Caco-2 (cell line): ENCODE data around the gene HEY2. TPM values are rescaled to one million over a fixed set of nuclear protein-coding genes. Genes with fewer than 3 reads are reported as not detected.

Experiments used
- BruUV-seq: library from RNA; stranded (reverse); fragments of 400-500 nt; replicated peaks from 2 replicates; lab custom pipeline; 2021; lab: Mats Ljungman, UMichigan
- CTCF ChIA-PET: fragments of 300-600 bp; sonication (Branson Sonifier 250); formaldehyde crosslinking; loops from one replicate; lab custom pipeline; 2022; ENCODE audit warnings: antibody characterized with exemption; lab: Charles Lee
- POLR2A ChIA-PET: fragments of 300-600 bp; sonication (Branson Sonifier 250); formaldehyde crosslinking; loops from one replicate; lab custom pipeline; 2022; ENCODE audit warnings: antibody characterized with exemption; lab: Charles Lee
- DNase-seq, 2 experiments: peaks; one replicate each; pipeline versions ENCODE4 v3.0.0 to v3.0.0-alpha.2; 2020 to 2022
- H3K27me3 ChIP-seq: replicated peaks from 2 replicates; pipeline ENCODE4 v1.6.0; 2011; ENCODE audit warnings: low read length; ENCODE audit not compliant: control insufficient read depth, insufficient read depth
- H3K36me3 ChIP-seq: 2 replicates; pipeline ENCODE4 v1.5.1; 2011; ENCODE audit warnings: low read length; ENCODE audit not compliant: control insufficient read depth, insufficient read depth
- H3K4me1 ChIP-seq: fragments of 250-450 bp; sonication (Bioruptor Pico); 2 replicates; pipeline ENCODE4 v1.5.1; 2020; ENCODE audit warnings: mild to moderate bottlenecking
- H3K4me3 ChIP-seq: 2 replicates; pipeline ENCODE4 v1.5.1; 2011; ENCODE audit warnings: low read depth, mild to moderate bottlenecking, control low read depth, low read length
- H3K9me3 ChIP-seq: fragments of 250-450 bp; sonication (Bioruptor Pico); 2 replicates; pipeline ENCODE4 v1.5.1; 2020; ENCODE audit warnings: mild to moderate bottlenecking, moderate library complexity
- H3K27ac Mint-ChIP-seq: one replicate; pipeline ENCODE4 v1.8.0; 2022; ENCODE audit warnings: mixed read lengths; ENCODE audit not compliant: unreplicated experiment
- H3K27me3 Mint-ChIP-seq: one replicate; pipeline ENCODE4 v1.8.0; 2022; ENCODE audit warnings: mixed read lengths; ENCODE audit not compliant: insufficient read depth, unreplicated experiment
- H3K36me3 Mint-ChIP-seq: one replicate; pipeline ENCODE4 v1.8.0; 2022; ENCODE audit warnings: mild to moderate bottlenecking, mixed read lengths; ENCODE audit not compliant: insufficient read depth, unreplicated experiment
- H3K4me1 Mint-ChIP-seq: one replicate; pipeline ENCODE4 v1.8.0; 2022; ENCODE audit warnings: low read depth, mixed read lengths; ENCODE audit not compliant: unreplicated experiment
- H3K4me3 Mint-ChIP-seq: one replicate; pipeline ENCODE4 v1.8.0; 2022; ENCODE audit warnings: mild to moderate bottlenecking, moderate library complexity, mixed read lengths; ENCODE audit not compliant: unreplicated experiment
- H3K9me3 Mint-ChIP-seq: one replicate; pipeline ENCODE4 v1.8.0; 2022; ENCODE audit warnings: mixed read lengths; ENCODE audit not compliant: unreplicated experiment
- intact Hi-C: fragments of 100-400 bp; cut with micrococcal nuclease; formaldehyde crosslinking; loops from one replicate; pipeline ENCODE4 v1.10.0; 2022; ENCODE audit not compliant: unreplicated experiment
- total RNA-seq: library from RNA; stranded (reverse); gene quantifications from 2 replicates; pipeline ENCODE4 v1.2.3, GENCODE V29; 2022
- TF ChIP-seq, protein P1 (sequence below), 2 experiments: fragments of 200-600 bp in 1 of 2; IDR thresholded peaks; 1 replicate in 1 of 2; 2 replicates in 1 of 2; pipeline versions ENCODE4 v1.5.1 to v1.8.0; 2011 to 2022; ENCODE audit warnings: antibody characterized with exemption in 1 of 2, control low read depth in 1 of 2, inconsistent platforms in 1 of 2, low read depth in 1 of 2, low read length in 1 of 2, mild to moderate bottlenecking in 1 of 2, moderate library complexity in 1 of 2; ENCODE audit not compliant: insufficient read depth in 1 of 2, severe bottlenecking in 1 of 2, unreplicated experiment in 1 of 2

HEY2 gene
- total RNA-seq, 1 experiment from 2014 or later, result not detected

DNA sequence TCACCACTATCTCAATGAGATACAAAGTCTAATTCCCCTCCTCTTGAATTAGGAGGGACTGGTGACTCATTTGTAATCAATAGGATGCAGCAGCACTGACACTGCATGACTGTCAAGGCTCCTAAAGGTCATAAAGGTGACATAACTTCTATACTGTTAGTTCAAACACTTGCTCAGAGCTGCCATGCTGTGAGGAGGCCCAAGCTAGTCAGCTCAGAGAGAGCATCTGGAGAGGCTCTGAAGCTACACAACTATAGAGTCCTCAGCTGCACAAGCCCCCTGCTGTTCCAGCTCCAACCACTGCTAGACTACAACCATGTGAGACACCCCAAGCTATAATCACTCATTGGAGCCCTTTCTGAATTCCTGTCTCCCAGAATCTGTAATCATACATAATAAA, 17.0 kb upstream of the HEY2 start:
- no peaks in the 10 kb centered on the region for H3K27me3 ChIP-seq

DNA sequence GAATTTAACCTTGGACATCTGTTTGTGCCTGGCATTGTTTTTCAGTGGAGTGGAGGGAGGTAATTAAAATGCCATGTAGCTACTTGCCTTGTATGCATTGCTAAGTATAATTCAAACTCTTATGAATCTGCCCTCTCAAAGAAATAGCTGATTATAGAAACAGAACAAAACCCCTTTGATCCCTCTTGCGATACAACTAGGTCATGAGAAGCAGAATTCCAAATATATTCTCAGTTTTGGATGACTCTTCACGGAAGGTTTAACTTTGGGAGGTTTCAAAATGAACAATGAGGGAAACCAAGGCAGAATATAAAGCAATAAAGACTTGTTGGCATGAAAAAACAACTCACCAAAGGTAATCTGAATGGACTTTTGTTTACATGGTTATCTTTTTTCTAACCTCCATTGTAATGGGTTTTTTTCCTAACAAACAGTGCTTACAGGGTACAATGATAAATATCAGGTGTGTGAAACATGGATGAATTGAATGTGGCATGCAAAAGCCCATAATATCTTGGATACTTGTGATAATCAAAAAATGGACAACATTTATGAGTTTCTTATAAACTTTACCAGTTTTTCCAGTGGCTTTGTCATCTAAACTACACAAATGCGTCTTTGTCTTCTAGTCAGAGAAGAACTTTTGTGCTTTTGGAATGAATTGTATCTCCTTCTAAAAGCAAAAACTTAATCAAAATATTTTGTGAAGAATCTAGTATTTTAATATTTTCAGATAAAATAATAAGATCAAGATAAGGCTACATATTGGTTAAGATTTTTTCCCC, 15.7 kb upstream of the HEY2 start:
- Histone ChIP-seq H3K27me3 (no peaks in the 10 kb centered on the region), H3K9me3 (no peaks in the 10 kb centered on the region), H3K4me3 (no peak overlapping the region), H3K4me1 (no peaks in the 10 kb centered on the region), H3K36me3 (no peaks in the 10 kb centered on the region)
- ChIA-PET POLR2A (no interaction called here), CTCF (no interaction called here)
- Mint-ChIP-seq H3K36me3 (no peaks in the 10 kb centered on the region), H3K4me1 (no peaks in the 10 kb centered on the region), H3K27me3 (peaks cover 21% of the 10 kb centered on the region), H3K27ac (no peak overlapping the region), H3K4me3 (no peak overlapping the region), H3K9me3 (no peaks in the 10 kb centered on the region)
- BruUV-seq, result no TSS peak
- intact Hi-C loops, result no loop called here
- no peak for DNase-seq
- TF ChIP-seq, protein P1, sequence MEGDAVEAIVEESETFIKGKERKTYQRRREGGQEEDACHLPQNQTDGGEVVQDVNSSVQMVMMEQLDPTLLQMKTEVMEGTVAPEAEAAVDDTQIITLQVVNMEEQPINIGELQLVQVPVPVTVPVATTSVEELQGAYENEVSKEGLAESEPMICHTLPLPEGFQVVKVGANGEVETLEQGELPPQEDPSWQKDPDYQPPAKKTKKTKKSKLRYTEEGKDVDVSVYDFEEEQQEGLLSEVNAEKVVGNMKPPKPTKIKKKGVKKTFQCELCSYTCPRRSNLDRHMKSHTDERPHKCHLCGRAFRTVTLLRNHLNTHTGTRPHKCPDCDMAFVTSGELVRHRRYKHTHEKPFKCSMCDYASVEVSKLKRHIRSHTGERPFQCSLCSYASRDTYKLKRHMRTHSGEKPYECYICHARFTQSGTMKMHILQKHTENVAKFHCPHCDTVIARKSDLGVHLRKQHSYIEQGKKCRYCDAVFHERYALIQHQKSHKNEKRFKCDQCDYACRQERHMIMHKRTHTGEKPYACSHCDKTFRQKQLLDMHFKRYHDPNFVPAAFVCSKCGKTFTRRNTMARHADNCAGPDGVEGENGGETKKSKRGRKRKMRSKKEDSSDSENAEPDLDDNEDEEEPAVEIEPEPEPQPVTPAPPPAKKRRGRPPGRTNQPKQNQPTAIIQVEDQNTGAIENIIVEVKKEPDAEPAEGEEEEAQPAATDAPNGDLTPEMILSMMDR (IDR thresholded peaks at IDR 0.05; ENCODE audit: insufficient read depth in 1 of 2, low read depth in 1 of 2, low read length in 1 of 2, severe bottlenecking in 1 of 2, unreplicated experiment in 1 of 2), result no peak

More for the DNA sequence above, 17.0 kb upstream of the HEY2 start:
- ChIA-PET POLR2A (no interaction called here), CTCF (no interaction called here)
- Histone ChIP-seq H3K9me3 (no peaks in the 10 kb centered on the region), H3K36me3 (no peaks in the 10 kb centered on the region), H3K4me1 (no peaks in the 10 kb centered on the region), H3K4me3 (no peak overlapping the region)
- peaks cover 20% of the 10 kb centered on the region for H3K27me3 Mint-ChIP-seq
- H3K27ac Mint-ChIP-seq, result no peak overlapping the region
- TF ChIP-seq, protein P1 (IDR thresholded peaks at IDR 0.05; ENCODE audit: insufficient read depth in 1 of 2, low read depth in 1 of 2, low read length in 1 of 2, severe bottlenecking in 1 of 2, unreplicated experiment in 1 of 2), result no peak
- no TSS peak for BruUV-seq
- DNase-seq, result no peak
- no peaks in the 10 kb centered on the region for H3K36me3 Mint-ChIP-seq
- no peaks in the 10 kb centered on the region for H3K4me1 Mint-ChIP-seq
- H3K4me3 Mint-ChIP-seq, result no peak overlapping the region
- H3K9me3 Mint-ChIP-seq, result no peaks in the 10 kb centered on the region
- intact Hi-C loops, result no loop called here

DNA sequence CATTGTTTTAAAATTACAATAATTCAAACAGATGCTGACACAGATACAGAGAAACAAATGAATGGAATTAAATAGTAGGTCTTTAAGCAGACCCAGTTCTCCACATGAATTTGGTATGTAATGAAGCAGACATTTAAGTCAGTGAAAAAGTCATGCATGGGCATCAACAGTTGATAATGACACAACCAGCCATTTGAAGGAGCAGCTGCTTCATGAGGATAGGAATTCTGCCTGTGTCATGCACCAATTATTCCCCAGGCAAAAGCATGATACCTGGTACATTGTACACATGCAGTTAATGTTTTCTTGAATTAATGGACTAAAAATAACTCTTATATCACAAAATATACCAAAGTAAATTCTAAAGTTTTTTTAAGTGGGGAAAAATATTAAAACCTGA, 11.2 kb upstream of the HEY2 start:
- no peak for DNase-seq
- Mint-ChIP-seq H3K36me3 (no peaks in the 10 kb centered on the region), H3K27ac (no peak overlapping the region), H3K27me3 (peaks cover 15% of the 10 kb centered on the region), H3K4me3 (no peak overlapping the region), H3K4me1 (no peaks in the 10 kb centered on the region), H3K9me3 (no peaks in the 10 kb centered on the region)
- BruUV-seq, result no TSS peak
- no peaks in the 10 kb centered on the region; the same call in 1 of the 2 replicates for H3K27me3 ChIP-seq
- ChIA-PET CTCF (no interaction called here), POLR2A (no interaction called here)
- intact Hi-C loops, result no loop called here
- H3K4me3 ChIP-seq, result no peak overlapping the region
- no peaks in the 10 kb centered on the region; the same call in 1 of the 2 replicates for H3K4me1 ChIP-seq
- TF ChIP-seq, protein P1 (IDR thresholded peaks at IDR 0.05; ENCODE audit: insufficient read depth in 1 of 2, low read depth in 1 of 2, low read length in 1 of 2, severe bottlenecking in 1 of 2, unreplicated experiment in 1 of 2), result no peak
- H3K36me3 ChIP-seq, result no peaks in the 10 kb centered on the region
- no peaks in the 10 kb centered on the region for H3K9me3 ChIP-seq
